HG03565 (cell line): ENCODE measurements around the gene GLS.
"Not testable (repeated sequence)": the region's sequence is repeated elsewhere in the genome, so short reads cannot be mapped to it uniquely, and the experiment has no call there.

Experiments
- ATAC-seq: cut with Tn5 transposase; IDR thresholded peaks from one replicate; pipeline ENCODE4 v1.9.1; 2021; ENCODE audit warnings: mild to moderate bottlenecking, moderate library complexity; ENCODE audit not compliant: unreplicated experiment

Gene GLS

DNA sequence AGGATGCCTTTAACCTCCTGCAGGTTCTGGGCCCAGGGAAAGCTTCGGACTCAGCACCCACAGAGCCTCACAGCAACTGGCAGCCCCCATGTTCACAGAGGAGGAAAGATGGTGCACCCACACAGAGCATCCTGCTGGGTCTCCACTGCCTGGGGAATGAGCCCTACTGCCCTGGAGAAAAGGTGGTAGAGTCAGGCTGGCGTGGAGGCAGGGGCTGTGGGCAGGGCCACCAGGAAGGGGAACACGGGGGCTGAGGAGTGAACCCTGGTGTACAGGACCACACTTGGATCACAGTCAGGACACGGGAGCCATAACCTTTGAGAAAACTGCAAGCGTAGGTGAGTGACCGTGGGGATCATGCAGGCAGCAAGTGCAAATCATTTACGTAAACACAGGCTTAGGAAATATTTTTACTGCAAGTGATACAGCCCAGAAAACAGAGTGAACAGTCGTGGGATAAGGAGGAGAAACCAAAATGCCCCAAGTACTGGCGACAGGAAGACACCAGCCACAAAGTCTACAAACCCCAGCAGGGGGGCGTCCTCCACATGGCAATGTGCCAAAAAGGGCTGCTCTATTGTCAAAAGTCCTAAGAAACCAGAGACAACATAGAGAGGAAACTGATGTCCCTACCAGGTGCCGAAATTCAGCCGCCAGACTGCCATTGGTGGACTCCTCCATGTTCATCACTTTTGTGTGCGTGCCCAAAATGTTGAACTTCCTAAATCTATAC is 105.8 kb downstream of the GLS start:
- ATAC-seq, result no peak

DNA sequence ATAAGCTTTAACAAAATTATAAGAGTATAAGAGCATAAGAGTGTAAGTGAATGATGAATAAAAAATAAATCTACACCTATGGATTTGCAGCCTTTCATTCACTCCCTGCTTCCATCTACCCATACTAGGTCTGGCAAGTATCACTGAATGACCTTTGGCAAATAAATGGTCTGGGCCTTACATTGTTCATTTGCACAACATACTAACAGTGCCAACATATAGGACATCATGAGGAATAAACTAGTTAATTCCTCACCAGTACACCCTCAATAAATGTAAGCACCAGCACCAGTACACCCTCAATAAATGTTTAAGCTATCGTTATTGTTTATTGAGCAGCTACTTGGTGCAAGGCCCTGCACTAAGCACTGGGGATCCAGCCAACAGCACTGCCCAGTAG is 106.5 kb downstream of the GLS start:
- no peak for ATAC-seq

DNA sequence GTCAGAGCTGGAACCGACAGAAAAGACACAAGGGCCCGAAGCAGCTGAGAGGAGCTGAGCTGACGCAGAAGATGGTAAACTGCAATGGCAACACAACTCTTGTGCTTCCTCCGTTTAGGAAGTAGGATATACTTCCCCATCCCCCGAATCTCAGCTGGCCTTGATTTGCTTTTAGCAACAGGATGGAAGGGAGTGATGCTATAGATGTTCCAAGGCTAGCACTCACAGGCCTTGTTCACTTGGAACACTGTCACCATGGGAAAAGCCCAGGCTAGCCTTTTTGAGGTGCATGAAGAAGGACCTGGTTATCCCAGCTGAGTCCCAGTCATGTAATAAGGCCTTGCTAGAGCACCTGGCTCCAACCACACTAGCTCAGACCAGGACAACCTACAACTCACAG is 107.3 kb downstream of the GLS start:
- ATAC-seq, result no peak

- ATAC-seq, result no peak
These were observed 108.3 kb downstream of the GLS start for GRCh38 chr2:190988910-190989309.

GRCh38 chr2:190990132-190990531 is 109.5 kb downstream of the GLS start:
- ATAC-seq, result no peak

DNA sequence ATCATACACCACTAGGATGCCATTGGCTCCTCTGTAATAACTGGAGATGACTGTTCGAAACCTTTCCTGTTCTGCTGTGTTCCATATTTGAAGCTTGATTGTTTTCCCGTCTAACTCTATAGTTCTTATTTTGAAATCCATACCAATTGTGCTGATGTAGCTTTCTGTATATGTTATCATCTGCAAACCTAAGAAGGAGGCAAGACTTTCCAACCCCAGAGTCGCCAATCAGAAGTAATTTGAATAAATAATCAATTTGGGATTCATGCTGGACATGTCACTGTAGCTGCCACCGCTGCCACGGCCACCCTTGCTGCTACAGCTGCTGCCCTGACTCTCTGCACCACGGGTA is 112.6 kb downstream of the GLS start:
- ATAC-seq, result no peak

GRCh38 chr2:190994148-190994547 is 113.5 kb downstream of the GLS start:
- ATAC-seq, result no peak

GRCh38 chr2:190995315-190995714 is 114.7 kb downstream of the GLS start:
- not testable (repeated sequence) for ATAC-seq

DNA sequence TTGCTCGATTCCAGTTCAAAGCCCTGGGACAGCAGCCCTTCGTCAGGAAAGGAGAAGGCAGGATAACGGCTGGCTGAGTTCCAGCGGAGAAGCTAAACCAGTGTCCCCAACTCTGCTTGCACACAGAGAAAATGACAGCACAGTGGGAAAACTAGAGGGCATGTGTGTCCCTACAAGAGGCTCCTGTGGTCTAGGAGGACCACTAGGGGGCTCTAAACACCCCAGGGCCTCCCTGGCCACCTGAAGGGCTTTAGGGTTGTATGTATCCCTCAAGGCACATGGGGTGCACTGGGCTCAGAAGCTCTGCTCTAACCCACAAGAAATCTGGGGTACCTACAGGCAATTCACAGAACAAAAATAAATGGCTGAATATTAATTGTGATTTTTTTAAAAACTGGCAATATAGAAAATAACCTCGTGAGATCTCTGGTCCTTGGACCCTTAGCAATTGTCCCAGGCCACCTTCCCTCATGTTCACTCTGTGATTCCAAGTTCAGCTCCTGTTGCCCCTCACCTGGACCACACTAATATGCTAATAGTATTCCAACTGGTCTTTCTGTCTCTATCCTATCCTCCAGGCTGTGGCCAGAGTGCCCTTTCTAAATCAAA is 115.8 kb downstream of the GLS start:
- peak; percentile 50 for ATAC-seq

DNA sequence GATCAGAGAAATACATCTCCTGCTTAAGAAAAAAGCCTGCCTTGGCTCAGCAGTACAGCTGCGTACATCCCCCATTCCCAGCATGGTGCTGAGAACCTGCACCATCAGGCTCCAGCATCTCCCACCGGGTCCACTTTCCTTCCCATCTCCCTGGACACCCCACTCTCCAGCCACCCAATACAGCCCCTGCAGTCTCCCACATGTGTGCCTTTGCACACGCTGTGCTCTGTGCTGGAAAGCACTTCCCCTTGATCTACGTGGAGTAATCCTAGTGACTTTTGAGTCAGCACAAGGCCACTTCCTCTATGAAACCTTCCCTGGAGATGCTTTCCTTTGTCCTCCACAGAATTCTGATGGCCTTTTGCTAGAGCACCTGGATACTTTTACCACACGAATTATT is 116.3 kb downstream of the GLS start:
- ATAC-seq, result no peak

DNA sequence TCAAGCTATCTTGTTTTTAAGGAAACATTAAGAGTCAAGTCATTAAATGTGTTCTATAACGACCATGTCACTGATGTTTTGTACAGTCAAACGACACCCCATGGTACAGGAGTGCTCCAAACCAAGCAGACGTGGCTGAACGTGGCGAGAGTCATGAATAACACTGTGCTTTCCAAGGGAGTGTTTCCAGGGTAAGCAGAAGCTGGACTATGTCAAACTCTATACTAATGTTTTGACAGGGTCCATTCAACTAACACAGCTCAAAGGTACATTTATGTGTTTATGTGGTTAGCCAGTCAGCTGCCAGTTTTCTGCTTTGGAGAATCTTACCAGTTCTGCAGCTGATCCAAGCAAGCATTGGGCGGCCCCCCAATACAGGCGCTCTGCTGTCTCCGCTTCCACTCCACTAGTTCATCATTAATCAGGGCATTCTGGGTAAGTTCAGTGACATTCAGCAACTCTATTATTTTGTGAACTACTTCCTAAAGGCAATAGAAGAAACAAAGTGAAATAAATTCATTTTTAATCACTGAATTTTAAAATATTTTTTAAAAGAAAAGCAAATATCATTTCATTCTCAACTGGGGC is 117.0 kb downstream of the GLS start:
- ATAC-seq, result no peak

- no peak for ATAC-seq
These were observed 118.4 kb downstream of the GLS start for GRCh38 chr2:190999058-190999457.

GRCh38 chr2:190999949-191000665 is 119.5 kb downstream of the GLS start:
- ATAC-seq, result no peak

DNA sequence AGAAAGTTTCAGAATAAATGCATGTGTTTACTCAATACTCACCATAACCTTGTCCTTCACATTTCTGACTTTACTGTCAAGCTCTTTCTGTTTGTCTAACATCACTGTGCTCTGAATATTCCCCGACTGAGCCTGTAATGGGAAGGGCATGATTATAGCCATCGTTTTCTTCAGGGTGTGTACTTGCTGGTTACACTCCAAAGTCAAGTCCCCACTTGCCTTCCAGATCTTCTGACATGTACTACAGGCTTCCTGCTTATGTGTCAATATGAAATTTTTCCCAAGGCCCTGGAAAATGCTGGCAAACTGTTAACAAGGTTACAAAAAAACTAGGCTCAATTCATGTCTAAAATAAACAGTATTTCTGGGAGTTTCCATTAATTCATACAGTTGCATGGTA is 120.4 kb downstream of the GLS start:
- no peak for ATAC-seq

DNA sequence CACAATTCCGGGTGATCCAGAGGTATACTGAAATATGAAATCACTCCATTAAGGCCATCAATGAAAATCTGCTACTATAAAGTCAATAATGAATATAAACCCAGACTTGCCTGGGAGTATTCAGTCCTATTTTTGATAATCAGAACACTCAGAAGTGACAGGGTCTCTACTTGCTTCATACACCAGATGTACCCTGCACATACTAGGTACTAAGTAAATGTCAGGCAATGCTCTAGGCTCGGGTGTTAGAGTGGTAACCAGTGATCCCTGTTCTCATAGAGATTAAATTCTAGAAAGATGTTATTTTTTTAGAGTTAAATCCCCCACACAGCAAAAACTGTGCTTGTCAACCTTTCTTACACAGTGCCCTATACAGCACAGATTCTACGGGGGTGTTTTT is 121.0 kb downstream of the GLS start:
- no peak for ATAC-seq

GRCh38 chr2:191003405-191004309 is 123.0 kb downstream of the GLS start:
- ATAC-seq, result no peak

DNA sequence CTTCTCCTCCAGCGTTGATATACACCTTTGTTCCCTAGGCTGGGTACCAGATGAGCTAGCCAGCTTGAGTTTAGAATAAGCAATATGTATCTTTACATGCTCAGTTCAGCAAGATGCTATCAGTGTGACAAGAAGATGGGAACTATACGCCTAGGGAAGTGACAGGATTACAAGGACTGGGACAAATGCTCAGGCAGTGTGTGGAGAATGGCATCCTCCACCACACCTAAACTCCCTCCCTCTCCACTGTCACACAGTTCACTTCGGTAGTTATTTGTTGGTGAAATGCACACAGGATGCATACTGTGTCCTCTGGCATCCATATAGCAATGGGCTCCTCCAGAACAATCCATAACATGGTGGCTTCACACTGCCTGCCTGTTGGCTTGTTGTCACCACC is 125.7 kb downstream of the GLS start:
- no peak for ATAC-seq

GRCh38 chr2:191006997-191007783 is 126.6 kb downstream of the GLS start:
- ATAC-seq, result no peak

DNA sequence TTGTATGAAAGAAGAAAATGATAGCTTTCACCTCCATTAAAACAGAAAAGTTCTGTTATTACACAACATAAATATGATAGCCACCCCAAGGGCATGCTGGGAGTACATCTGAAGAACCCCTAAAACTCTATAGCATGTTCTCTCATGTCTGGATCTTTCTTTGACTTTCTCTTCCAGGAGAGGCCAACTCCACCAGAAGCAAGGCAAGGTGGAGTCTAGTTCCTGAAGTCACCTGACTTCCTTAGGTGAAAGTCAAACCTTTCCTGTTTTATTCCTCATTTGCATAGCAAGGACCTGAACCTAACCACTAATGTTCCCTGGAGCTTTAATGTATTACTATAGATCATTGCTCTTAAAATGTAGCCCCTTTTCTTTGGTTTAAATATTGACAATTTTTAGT is 127.7 kb downstream of the GLS start:
- ATAC-seq, result no peak
